CD8-positive, alpha-beta memory T cell (primary cell): ENCODE results near the gene SLC24A4. TPM values are rescaled to one million over a fixed set of nuclear protein-coding genes. Genes with fewer than 3 reads are reported as not detected.

Experiments
- CTCF ChIA-PET: fragments of 350-600 bp; sonication (Branson Sonifier 250); formaldehyde crosslinking; loops from one replicate; lab custom pipeline; 2021; ENCODE audit warnings: antibody characterized with exemption; lab: Charles Lee
- POLR2A ChIA-PET: fragments of 350-600 bp; sonication (Branson Sonifier 250); formaldehyde crosslinking; loops from one replicate; lab custom pipeline; 2021; ENCODE audit warnings: antibody characterized with exemption; lab: Charles Lee
- DNase-seq, 5 donors: peaks; one replicate each; pipeline versions ENCODE4 v3.0.0 to v3.0.0-alpha.2; 2020 to 2022; ENCODE audit warnings: mixed read lengths in 1 of 5
- H3K27ac ChIP-seq: one replicate; pipeline ENCODE4 v1.7.0; 2013; ENCODE audit warnings: low read depth, mild to moderate bottlenecking, low read length, moderate library complexity
- H3K27me3 ChIP-seq: 2 replicates; pipeline ENCODE4 v1.7.0; 2013; ENCODE audit warnings: low read length, mild to moderate bottlenecking; ENCODE audit not compliant: insufficient read depth, poor library complexity, severe bottlenecking
- H3K36me3 ChIP-seq: 2 replicates; pipeline ENCODE4 v1.7.0; 2013; ENCODE audit warnings: mild to moderate bottlenecking, low read length, moderate library complexity; ENCODE audit not compliant: insufficient read depth
- H3K4me1 ChIP-seq: 2 replicates; pipeline ENCODE4 v1.7.0; 2013; ENCODE audit warnings: mild to moderate bottlenecking, low read length, moderate library complexity; ENCODE audit not compliant: insufficient read depth
- H3K4me3 ChIP-seq: 2 replicates; pipeline ENCODE4 v1.7.0; 2013; ENCODE audit warnings: mild to moderate bottlenecking, low read length
- H3K9me3 ChIP-seq: 2 replicates; pipeline ENCODE4 v1.7.0; 2013; ENCODE audit warnings: mild to moderate bottlenecking, low read length
- H3K27ac Mint-ChIP-seq, 8 donors: one replicate each; pipeline ENCODE4 v1.8.0; 2020 to 2021; ENCODE audit warnings: mixed read lengths in 8 of 8, mild to moderate bottlenecking in 6 of 8, inconsistent platforms in 3 of 8, moderate library complexity in 3 of 8
- H3K27me3 Mint-ChIP-seq, 2 donors: one replicate each; pipeline ENCODE4 v1.8.0; 2020 to 2021; ENCODE audit warnings: mixed read lengths in 2 of 2, mild to moderate bottlenecking in 1 of 2, moderate library complexity in 1 of 2
- H3K36me3 Mint-ChIP-seq, 3 donors: one replicate each; pipeline ENCODE4 v1.8.0; 2020 to 2021; ENCODE audit warnings: mixed read lengths in 3 of 3, inconsistent platforms in 1 of 3, mild to moderate bottlenecking in 1 of 3
- H3K4me1 Mint-ChIP-seq, 3 donors: one replicate each; pipeline ENCODE4 v1.8.0; 2020 to 2021; ENCODE audit warnings: mixed read lengths in 3 of 3, inconsistent platforms in 1 of 3, mild to moderate bottlenecking in 1 of 3
- H3K4me3 Mint-ChIP-seq, 7 donors: one replicate each; pipeline ENCODE4 v1.8.0; 2020 to 2021; ENCODE audit warnings: mixed read lengths in 7 of 7, mild to moderate bottlenecking in 6 of 7, moderate library complexity in 4 of 7, inconsistent platforms in 2 of 7
- H3K9me3 Mint-ChIP-seq, 5 donors: one replicate each; pipeline ENCODE4 v1.8.0; 2020 to 2022; ENCODE audit warnings: mixed read lengths in 5 of 5, mild to moderate bottlenecking in 3 of 5, moderate library complexity in 2 of 5, inconsistent platforms in 1 of 5
- polyA plus RNA-seq: library from polyadenylated mRNA; unstranded; fragments of 300-500 nt; fragmentation: Illumina TruSeq; gene quantifications from one replicate; pipeline ENCODE4 v1.2.3, GENCODE V29; 2021
- total RNA-seq, 2 experiments: library from RNA; stranded (reverse); gene quantifications; one replicate each; pipeline ENCODE4 v1.2.3, GENCODE V29; 2021

SLC24A4 gene
- total and polyA plus RNA-seq, 3 experiments from 2014 or later = 0.04 TPM; not detected in 2

- H3K36me3 ChIP-seq = no peaks in the 10 kb centered on the region
- H3K36me3 Mint-ChIP-seq = peaks cover 0 to 8% (median 2%) of the 10 kb centered on the region in 3 donors
- CTCF ChIA-PET = no interaction called here
- H3K4me3 ChIP-seq = no peak overlapping the region
- no peak overlapping the region for H3K27ac ChIP-seq
- POLR2A ChIA-PET = no interaction called here
- peaks cover 15 to 21% (median 18%) of the 10 kb centered on the region in 3 donors for H3K4me1 Mint-ChIP-seq
- no peaks in the 10 kb centered on the region for H3K27me3 ChIP-seq
- DNase-seq = no peak
- H3K9me3 ChIP-seq = no peaks in the 10 kb centered on the region
- no peak overlapping the region for H3K4me3 Mint-ChIP-seq
- no peak overlapping the region for H3K27ac Mint-ChIP-seq
- no peaks in the 10 kb centered on the region for H3K9me3 Mint-ChIP-seq
- H3K4me1 ChIP-seq = peaks cover 12% of the 10 kb centered on the region
- peaks cover 0 to 3% of the 10 kb centered on the region in 2 donors for H3K27me3 Mint-ChIP-seq
These were observed 114.8 kb downstream of the SLC24A4 start for GRCh38 chr14:92437729-92438285.

- no peak overlapping the region for H3K27ac ChIP-seq
- no peak overlapping the region for H3K4me3 Mint-ChIP-seq
- ChIA-PET POLR2A (no interaction called here), CTCF (no interaction called here)
- no peak overlapping the region for H3K4me3 ChIP-seq
- H3K4me1 ChIP-seq = peaks cover 12% of the 10 kb centered on the region
- H3K4me1 Mint-ChIP-seq = peaks cover 15 to 26% (median 19%) of the 10 kb centered on the region in 3 donors
- H3K27me3 ChIP-seq = no peaks in the 10 kb centered on the region
- no peaks in the 10 kb centered on the region for H3K36me3 ChIP-seq
- no peaks in the 10 kb centered on the region for H3K9me3 ChIP-seq
- DNase-seq = no peak
- H3K27ac Mint-ChIP-seq = no peak overlapping the region
- H3K36me3 Mint-ChIP-seq = peaks cover 0 to 8% (median 0%) of the 10 kb centered on the region in 3 donors
- H3K27me3 Mint-ChIP-seq = peaks cover 0 to 1% of the 10 kb centered on the region in 2 donors
- no peaks in the 10 kb centered on the region for H3K9me3 Mint-ChIP-seq
These were observed 116.8 kb downstream of the SLC24A4 start for GRCh38 chr14:92439537-92440344.

GRCh38 chr14:92440345-92441003, 117.5 kb downstream of the SLC24A4 start:
- Mint-ChIP-seq H3K36me3 (peaks cover 0 to 8% (median 0%) of the 10 kb centered on the region in 3 donors), H3K27me3 (peaks cover 0 to 1% of the 10 kb centered on the region in 2 donors), H3K9me3 (no peaks in the 10 kb centered on the region), H3K4me3 (no peak overlapping the region), H3K4me1 (peaks cover 15 to 26% (median 19%) of the 10 kb centered on the region in 3 donors), H3K27ac (peak overlapping the region in 1 of 8 donors; percentile 3)
- no peaks in the 10 kb centered on the region for H3K27me3 ChIP-seq
- no peaks in the 10 kb centered on the region for H3K9me3 ChIP-seq
- H3K36me3 ChIP-seq = no peaks in the 10 kb centered on the region
- DNase-seq = no peak
- H3K27ac ChIP-seq = no peak overlapping the region
- ChIA-PET POLR2A (no interaction called here), CTCF (no interaction called here)
- peaks cover 12% of the 10 kb centered on the region for H3K4me1 ChIP-seq
- no peak overlapping the region for H3K4me3 ChIP-seq

GRCh38 chr14:92441751-92442504, 119.0 kb downstream of the SLC24A4 start:
- Histone ChIP-seq H3K27me3 (no peaks in the 10 kb centered on the region), H3K4me3 (no peak overlapping the region), H3K36me3 (no peaks in the 10 kb centered on the region), H3K27ac (no peak overlapping the region), H3K4me1 (peaks cover 12% of the 10 kb centered on the region), H3K9me3 (no peaks in the 10 kb centered on the region)
- DNase-seq = no peak
- CTCF ChIA-PET = no interaction called here
- H3K27ac Mint-ChIP-seq = peak overlapping the region in 3 of 8 donors; percentile 45 to 82 (median 56)
- POLR2A ChIA-PET = no interaction called here
- H3K36me3 Mint-ChIP-seq = peaks cover 0 to 3% (median 0%) of the 10 kb centered on the region in 3 donors
- peaks cover 0 to 1% of the 10 kb centered on the region in 2 donors for H3K27me3 Mint-ChIP-seq
- H3K4me3 Mint-ChIP-seq = peak overlapping the region in 6 of 7 donors; percentile 29 to 79 (median 44)
- peaks cover 0 to 2% (median 0%) of the 10 kb centered on the region in 5 donors for H3K9me3 Mint-ChIP-seq
- peaks cover 19 to 33% (median 20%) of the 10 kb centered on the region in 3 donors for H3K4me1 Mint-ChIP-seq

- ChIA-PET CTCF (interaction anchor here (0.5 kb wide), 1 partner anchor 876 kb away, joined by 3 read pairs; no protein-coding TSS in a partner anchor), POLR2A (no interaction called here)
- Histone ChIP-seq H3K36me3 (no peaks in the 10 kb centered on the region), H3K4me1 (peaks cover 12% of the 10 kb centered on the region), H3K27ac (no peak overlapping the region), H3K9me3 (no peaks in the 10 kb centered on the region), H3K27me3 (no peaks in the 10 kb centered on the region), H3K4me3 (no peak overlapping the region)
- no peak for DNase-seq
- Mint-ChIP-seq H3K27ac (peak overlapping the region in 1 of 8 donors; percentile 42), H3K36me3 (no peaks in the 10 kb centered on the region), H3K4me1 (peaks cover 17 to 33% (median 20%) of the 10 kb centered on the region in 3 donors), H3K4me3 (no peak overlapping the region), H3K9me3 (peaks cover 0 to 2% (median 0%) of the 10 kb centered on the region in 5 donors), H3K27me3 (no peaks in the 10 kb centered on the region)
These were observed 120.2 kb downstream of the SLC24A4 start for GRCh38 chr14:92443167-92443566.

- Mint-ChIP-seq H3K27ac (peak overlapping the region in 1 of 8 donors; percentile 68), H3K4me3 (no peak overlapping the region), H3K9me3 (peaks cover 0 to 2% (median 0%) of the 10 kb centered on the region in 5 donors), H3K27me3 (no peaks in the 10 kb centered on the region), H3K4me1 (peaks cover 17 to 33% (median 20%) of the 10 kb centered on the region in 3 donors), H3K36me3 (no peaks in the 10 kb centered on the region)
- Histone ChIP-seq H3K9me3 (no peaks in the 10 kb centered on the region), H3K27ac (no peak overlapping the region), H3K4me1 (peaks cover 12% of the 10 kb centered on the region), H3K4me3 (no peak overlapping the region), H3K27me3 (no peaks in the 10 kb centered on the region), H3K36me3 (no peaks in the 10 kb centered on the region)
- POLR2A ChIA-PET = no interaction called here
- no peak for DNase-seq
- CTCF ChIA-PET = interaction anchor here (0.5 kb wide), 1 partner anchor 877 kb away, joined by 3 read pairs; no protein-coding TSS in a partner anchor
These were observed 120.8 kb downstream of the SLC24A4 start for GRCh38 chr14:92443741-92444140.

- CTCF ChIA-PET = interaction anchor here (1.0 kb wide), 1 partner anchor 41 kb away, joined by 4 read pairs; no protein-coding TSS in a partner anchor
- Histone ChIP-seq H3K4me1 (peaks cover 10% of the 10 kb centered on the region), H3K4me3 (no peak overlapping the region), H3K27me3 (no peaks in the 10 kb centered on the region), H3K9me3 (no peaks in the 10 kb centered on the region), H3K27ac (no peak overlapping the region), H3K36me3 (no peaks in the 10 kb centered on the region)
- DNase-seq = peak in 1 of 5 donors; percentile 7
- H3K4me3 Mint-ChIP-seq = peak overlapping the region in 1 of 7 donors; percentile 49
- H3K4me1 Mint-ChIP-seq = peaks cover 11 to 26% (median 15%) of the 10 kb centered on the region in 3 donors
- H3K36me3 Mint-ChIP-seq = no peaks in the 10 kb centered on the region
- no peaks in the 10 kb centered on the region for H3K27me3 Mint-ChIP-seq
- POLR2A ChIA-PET = no interaction called here
- H3K27ac Mint-ChIP-seq = peak overlapping the region in 1 of 8 donors; percentile 30
- H3K9me3 Mint-ChIP-seq = peaks cover 0 to 2% (median 0%) of the 10 kb centered on the region in 5 donors
These were observed 123.8 kb downstream of the SLC24A4 start for GRCh38 chr14:92446771-92447170.
